ENCODE results near the gene HOXA5. TPM values are rescaled to one million over a fixed set of nuclear protein-coding genes. Genes with fewer than 3 reads are reported as not detected.

Gene HOXA5
- total RNA-seq, 1 experiment from 2014 or later: 10.6 TPM

- CTCF ChIA-PET: interaction anchor here (0.5 to 2.6 kb wide), 2 partner anchors 15 to 239 kb away, joined by 5 to 19 read pairs; no protein-coding TSS in a partner anchor
- Mint-ChIP-seq H3K27ac (ENCODE audit: unreplicated experiment) (peak overlapping the region; percentile 74), H3K4me3 (ENCODE audit: low read depth, unreplicated experiment) (peak overlapping the region; percentile 78), H3K9me3 (ENCODE audit: low read depth, unreplicated experiment) (no peaks in the 10 kb centered on the region), H3K36me3 (ENCODE audit: insufficient read depth, unreplicated experiment) (peaks cover 50% of the 10 kb centered on the region), H3K27me3 (ENCODE audit: unreplicated experiment) (no peaks in the 10 kb centered on the region), H3K4me1 (ENCODE audit: low read depth, unreplicated experiment) (peaks cover 53% of the 10 kb centered on the region)
- TF ChIP-seq CTCF (IDR thresholded peaks at IDR 0.05; ENCODE audit: unreplicated experiment): no peak
- peak; percentile 64 for DNase-seq
- intact Hi-C loops (cut with micrococcal nuclease; ENCODE audit: unreplicated experiment): loop anchor here (2.0 kb wide), 1 partner anchor 15 kb away; no protein-coding TSS in a partner anchor
- no TSS peak for BruUV-seq (replicated peaks)
Measured at GRCh38 chr7:27113991-27114769, 29.3 kb downstream of the HOXA5 start.

- BruUV-seq (replicated peaks): no TSS peak
- peak overlapping the region; percentile 78 for H3K4me3 Mint-ChIP-seq (ENCODE audit: low read depth, unreplicated experiment)
- DNase-seq: peak; percentile 67
- TF ChIP-seq CTCF (IDR thresholded peaks at IDR 0.05; ENCODE audit: unreplicated experiment): no peak
- H3K36me3 Mint-ChIP-seq (ENCODE audit: insufficient read depth, unreplicated experiment): peaks cover 47% of the 10 kb centered on the region
- H3K4me1 Mint-ChIP-seq (ENCODE audit: low read depth, unreplicated experiment): peaks cover 49% of the 10 kb centered on the region
- CTCF ChIA-PET: interaction anchor here (0.5 to 2.6 kb wide), 3 partner anchors 14 to 238 kb away, joined by 3 to 19 read pairs (median 5); no protein-coding TSS in a partner anchor
- peak overlapping the region; percentile 71 for H3K27ac Mint-ChIP-seq (ENCODE audit: unreplicated experiment)
- no peaks in the 10 kb centered on the region for H3K27me3 Mint-ChIP-seq (ENCODE audit: unreplicated experiment)
- intact Hi-C loops (cut with micrococcal nuclease; ENCODE audit: unreplicated experiment): no loop called here
- no peaks in the 10 kb centered on the region for H3K9me3 Mint-ChIP-seq (ENCODE audit: low read depth, unreplicated experiment)
Measured at GRCh38 chr7:27112955-27113949, 30.2 kb downstream of the HOXA5 start.

GRCh38 chr7:27112361-27112760 lies 31.1 kb downstream of the HOXA5 start:
- Mint-ChIP-seq H3K9me3 (ENCODE audit: low read depth, unreplicated experiment) (no peaks in the 10 kb centered on the region), H3K27ac (ENCODE audit: unreplicated experiment) (peak overlapping the region; percentile 72), H3K36me3 (ENCODE audit: insufficient read depth, unreplicated experiment) (peaks cover 44% of the 10 kb centered on the region), H3K27me3 (ENCODE audit: unreplicated experiment) (no peaks in the 10 kb centered on the region), H3K4me3 (ENCODE audit: low read depth, unreplicated experiment) (peak overlapping the region; percentile 78), H3K4me1 (ENCODE audit: low read depth, unreplicated experiment) (peaks cover 49% of the 10 kb centered on the region)
- TSS peak; percentile 50 for BruUV-seq (replicated peaks)
- TF ChIP-seq CTCF (IDR thresholded peaks at IDR 0.05; ENCODE audit: unreplicated experiment): no peak
- DNase-seq: no peak
- intact Hi-C loops (cut with micrococcal nuclease; ENCODE audit: unreplicated experiment): no loop called here
- CTCF ChIA-PET: interaction anchor here (1.5 kb wide), 1 partner anchor 22 kb away, joined by 3 read pairs; no protein-coding TSS in a partner anchor

- intact Hi-C loops (cut with micrococcal nuclease; ENCODE audit: unreplicated experiment): no loop called here
- peak overlapping the region; percentile 72 for H3K27ac Mint-ChIP-seq (ENCODE audit: unreplicated experiment)
- H3K27me3 Mint-ChIP-seq (ENCODE audit: unreplicated experiment): no peaks in the 10 kb centered on the region
- CTCF ChIA-PET: interaction anchor here (1.5 to 1.8 kb wide), 2 partner anchors 12 to 23 kb away, joined by 3 to 5 read pairs; no protein-coding TSS in a partner anchor
- H3K9me3 Mint-ChIP-seq (ENCODE audit: low read depth, unreplicated experiment): no peaks in the 10 kb centered on the region
- no peak for TF ChIP-seq CTCF (IDR thresholded peaks at IDR 0.05; ENCODE audit: unreplicated experiment)
- H3K4me3 Mint-ChIP-seq (ENCODE audit: low read depth, unreplicated experiment): peak overlapping the region; percentile 78
- no TSS peak for BruUV-seq (replicated peaks)
- peaks cover 49% of the 10 kb centered on the region for H3K4me1 Mint-ChIP-seq (ENCODE audit: low read depth, unreplicated experiment)
- peaks cover 40% of the 10 kb centered on the region for H3K36me3 Mint-ChIP-seq (ENCODE audit: insufficient read depth, unreplicated experiment)
- DNase-seq: no peak
Measured at GRCh38 chr7:27111751-27112277, 31.7 kb downstream of the HOXA5 start.

Measured in Calu3 (cell line).